GM21528 (cell line): Measurements from ENCODE around the gene ZNF486.
"Not testable (repeated sequence)": the region's sequence is repeated elsewhere in the genome, so short reads cannot be mapped to it uniquely, and the experiment has no call there.

Experiments
- ATAC-seq: cut with Tn5 transposase; IDR thresholded peaks from one replicate; pipeline ENCODE4 v1.9.1; 2021; ENCODE audit warnings: mild to moderate bottlenecking, moderate library complexity; ENCODE audit not compliant: unreplicated experiment, low FRiP score

ZNF486 gene

DNA sequence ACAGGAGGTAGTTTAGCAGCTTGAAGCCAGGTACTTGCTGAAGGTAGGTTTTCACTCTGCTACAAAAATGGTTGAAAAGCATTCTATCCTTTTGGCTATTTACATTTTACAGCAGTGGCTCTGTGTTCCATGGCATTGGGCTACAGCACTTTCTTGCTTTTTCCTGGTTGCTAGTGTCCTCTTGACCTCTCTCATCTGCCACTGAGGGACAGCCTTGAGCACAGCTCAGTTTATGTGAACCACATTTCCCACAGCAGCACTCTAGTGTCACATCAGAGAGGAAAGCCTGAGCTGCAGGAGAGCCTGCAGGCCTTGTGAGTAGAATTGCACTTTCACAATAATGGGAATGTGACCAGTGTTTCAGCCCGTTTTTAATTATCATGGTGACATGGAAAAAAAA lies 54.6 kb downstream of the ZNF486 start:
- ATAC-seq = not testable (repeated sequence)

DNA sequence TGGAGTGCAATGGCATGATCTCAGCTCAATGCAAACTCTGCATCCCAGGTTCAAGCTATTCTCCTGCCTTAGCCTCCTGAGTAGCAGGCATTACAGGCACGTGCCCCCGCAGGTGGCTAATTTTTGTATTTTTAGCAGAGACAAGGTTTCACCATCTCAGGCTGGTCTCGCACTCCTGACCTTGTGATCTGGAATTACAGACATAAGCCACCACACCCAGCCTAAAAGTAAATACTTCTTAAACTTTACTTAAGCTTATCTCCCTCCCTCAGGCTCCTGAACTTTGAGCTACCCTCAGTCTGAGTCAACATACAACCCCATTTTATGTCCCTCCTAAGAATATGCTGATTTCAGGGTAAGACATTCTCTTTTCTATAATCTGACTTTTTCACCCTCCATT lies 66.1 kb downstream of the ZNF486 start:
- ATAC-seq = no peak

DNA sequence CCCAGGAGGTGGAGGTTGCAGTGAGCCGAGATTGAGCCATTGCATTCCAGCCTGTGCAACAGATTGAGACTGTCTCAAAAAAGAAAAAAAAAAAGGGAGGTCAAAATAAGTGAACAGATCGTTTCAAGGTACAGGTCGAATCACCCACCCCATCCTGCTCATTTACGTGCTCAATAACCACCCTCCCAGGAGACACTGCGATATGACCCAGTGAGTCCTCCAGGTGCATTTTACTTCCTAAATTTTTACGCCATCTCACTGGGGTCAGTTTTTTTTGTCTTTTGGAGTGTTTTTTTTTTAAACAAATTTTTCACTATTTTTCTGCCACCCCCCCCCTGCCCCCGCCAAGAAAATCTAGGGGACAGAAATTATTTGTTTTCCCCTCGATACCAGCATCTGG lies 68.1 kb downstream of the ZNF486 start:
- ATAC-seq = no peak

DNA sequence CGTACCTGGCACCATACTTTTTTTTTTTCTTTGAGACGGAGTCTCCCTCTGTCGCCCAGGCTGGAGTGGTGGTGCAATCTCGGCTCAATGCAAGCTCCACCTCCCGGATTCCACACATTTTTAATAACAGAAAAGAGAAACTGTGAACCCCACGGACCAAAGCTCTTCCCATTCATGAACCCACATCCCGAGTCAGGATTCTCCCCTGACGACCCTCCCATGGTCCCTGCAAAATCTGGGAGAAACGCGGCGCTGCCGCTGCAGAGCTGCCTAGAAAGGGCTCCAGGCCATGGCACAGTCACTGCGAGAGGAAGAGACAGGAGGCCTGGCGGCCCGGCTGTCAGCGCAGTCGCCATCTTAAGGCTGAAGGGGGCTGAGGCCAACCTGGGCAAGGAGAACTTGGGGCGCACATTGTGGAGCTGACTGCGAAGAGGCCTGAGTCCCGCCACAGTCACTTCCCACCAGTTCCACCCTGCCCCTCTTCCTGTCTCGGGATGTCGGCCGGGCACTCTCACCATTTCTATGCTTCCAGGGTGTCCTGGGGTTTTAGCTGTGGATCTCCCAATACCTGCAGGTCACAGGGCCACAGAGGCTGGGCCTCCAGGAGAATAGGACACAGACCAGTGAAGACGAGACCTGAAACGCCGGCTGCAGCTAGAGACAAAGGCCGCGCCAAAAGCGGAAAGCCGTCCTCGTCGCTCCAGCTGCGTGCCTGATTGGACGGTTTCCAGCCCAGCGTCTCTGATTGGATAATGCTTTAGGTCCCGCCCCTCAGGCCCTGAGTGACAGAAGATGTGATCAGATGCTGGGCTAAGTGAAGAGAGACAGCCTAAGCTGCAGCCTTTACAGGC lies 71.0 kb downstream of the ZNF486 start:
- peak; percentile 92 for ATAC-seq

DNA sequence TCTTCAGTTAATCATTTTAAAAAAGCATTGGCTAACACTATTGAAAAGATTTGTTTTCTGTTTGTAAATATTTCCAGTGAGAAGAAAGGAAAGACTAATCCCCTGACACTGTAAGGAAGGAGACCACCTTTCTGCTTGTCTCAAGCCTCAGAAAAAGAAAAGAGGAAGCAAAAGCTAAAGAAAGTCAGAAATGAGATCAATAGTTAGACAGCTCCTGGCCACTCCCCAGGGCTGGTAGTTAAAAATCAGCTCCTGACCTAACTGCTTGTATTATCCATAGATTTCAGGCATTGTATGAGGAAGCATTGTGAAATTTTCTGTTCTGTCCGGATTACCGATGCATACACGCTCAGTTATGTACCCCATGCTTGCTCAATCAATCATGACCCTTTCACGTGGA lies 76.6 kb downstream of the ZNF486 start:
- ATAC-seq = no peak

DNA sequence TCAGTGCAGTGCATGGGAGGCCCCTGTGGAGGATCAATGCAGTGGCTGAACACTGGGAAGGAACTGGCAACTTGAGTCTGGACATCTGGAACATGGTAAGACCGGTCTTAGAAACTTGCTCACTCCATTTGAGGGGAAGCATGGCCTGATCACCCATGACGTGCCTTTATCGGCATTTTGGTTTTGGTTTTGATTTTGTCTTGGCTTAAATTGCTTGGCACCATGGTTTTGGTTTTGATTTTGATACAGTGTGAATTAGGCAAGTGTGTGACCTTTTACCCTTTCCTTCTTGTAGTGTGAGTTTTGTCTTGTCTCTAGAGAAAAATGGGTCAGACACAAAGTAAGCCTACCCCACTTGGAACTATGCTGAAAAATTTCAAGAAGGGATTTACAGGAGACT lies 77.3 kb downstream of the ZNF486 start:
- ATAC-seq = no peak

DNA sequence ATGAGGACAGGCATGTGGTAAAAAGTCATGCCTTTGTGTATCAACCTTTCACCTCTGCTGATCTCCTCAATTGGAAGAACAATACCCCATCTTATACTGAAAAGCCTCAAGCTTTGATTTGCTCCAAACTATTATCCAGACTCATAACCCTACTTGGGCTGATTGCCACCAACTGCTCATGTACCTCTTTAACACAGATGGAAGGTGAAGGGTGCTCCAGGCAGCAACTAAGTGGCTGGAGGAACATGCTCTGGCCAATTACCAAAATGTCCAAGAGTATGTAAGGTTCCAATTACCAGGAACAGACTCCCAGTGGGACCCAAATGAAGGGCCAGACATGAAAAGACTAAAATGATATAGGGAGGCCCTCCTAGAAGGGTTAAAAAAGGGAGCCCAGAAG lies 78.3 kb downstream of the ZNF486 start:
- no peak for ATAC-seq

DNA sequence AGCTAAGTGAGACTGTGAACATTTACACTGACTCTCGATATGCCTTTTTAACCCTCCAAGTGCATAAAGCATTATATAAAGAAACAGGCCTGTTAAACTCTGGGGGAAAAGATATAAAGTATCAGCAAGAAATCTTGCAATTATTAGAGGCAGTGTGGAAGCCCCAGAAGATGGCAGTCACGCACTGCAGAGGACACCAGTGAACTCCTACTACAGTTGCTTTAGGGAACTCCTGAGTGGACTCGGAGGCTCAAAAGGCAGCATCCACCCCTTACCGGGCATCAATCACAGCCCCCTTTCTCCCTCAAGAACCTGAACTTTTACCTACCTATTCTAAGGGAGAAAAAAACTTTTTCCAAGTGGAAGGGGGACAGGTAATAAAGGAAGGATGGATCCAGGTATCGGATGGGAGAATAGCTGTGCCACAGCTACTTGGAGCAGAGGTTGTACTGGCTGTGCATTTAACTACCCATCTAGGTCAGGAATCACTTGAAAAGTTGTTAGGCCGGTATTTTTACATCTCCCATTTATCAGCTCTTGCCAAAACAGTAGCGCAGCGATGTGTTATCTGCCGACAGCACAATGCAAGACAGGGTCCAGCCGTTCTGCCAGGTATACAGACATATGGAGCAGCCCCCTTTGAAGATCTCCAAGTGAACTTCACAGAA lies 80.1 kb downstream of the ZNF486 start:
- ATAC-seq = no peak

DNA sequence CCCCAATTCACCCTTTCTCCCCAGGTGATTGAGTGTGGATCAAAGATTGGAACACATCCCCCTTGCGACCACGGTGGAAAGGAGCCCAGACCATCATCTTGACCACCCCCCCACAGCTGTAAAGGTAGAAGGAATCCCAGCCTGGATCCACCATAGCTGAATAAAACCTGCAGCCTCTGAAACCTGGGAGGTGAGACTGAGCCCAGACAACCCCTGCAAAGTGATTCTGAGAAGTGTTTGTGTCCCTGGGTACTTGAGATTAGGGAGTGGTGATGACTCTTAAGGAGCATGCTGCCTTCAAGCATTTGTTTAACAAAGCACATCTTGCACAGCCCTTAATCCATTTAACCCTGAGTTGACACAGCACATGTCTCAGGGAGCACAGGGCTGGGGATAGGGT lies 81.2 kb downstream of the ZNF486 start:
- ATAC-seq = not testable (repeated sequence)
